Progenitor cell of endocrine pancreas (in vitro differentiated cells): Measurements from ENCODE around the gene TNIP2. TPM values are rescaled to one million over a fixed set of nuclear protein-coding genes. Genes with fewer than 3 reads are reported as not detected.
"Not testable (repeated sequence)": the region's sequence is repeated elsewhere in the genome, so short reads cannot be mapped to it uniquely, and the experiment has no call there.

Experiments used
- DNase-seq: peaks from one replicate; pipeline ENCODE4 v3.0.0; 2021; ENCODE audit warnings: low spot score; ENCODE audit not compliant: unreplicated experiment
- H3K27ac Mint-ChIP-seq: 2 replicates; pipeline ENCODE4 v1.8.0; 2021; ENCODE audit warnings: mild to moderate bottlenecking, moderate library complexity, mixed read lengths
- H3K27me3 Mint-ChIP-seq: 2 replicates; pipeline ENCODE4 v1.8.0; 2021; ENCODE audit warnings: mixed read lengths
- H3K36me3 Mint-ChIP-seq: 2 replicates; pipeline ENCODE4 v1.8.0; 2022; ENCODE audit warnings: mixed read lengths; ENCODE audit not compliant: insufficient read depth
- H3K4me1 Mint-ChIP-seq: 2 replicates; pipeline ENCODE4 v1.8.0; 2021; ENCODE audit warnings: low read depth, mixed read lengths
- H3K4me3 Mint-ChIP-seq: 2 replicates; pipeline ENCODE4 v1.8.0; 2021; ENCODE audit warnings: low read depth, mild to moderate bottlenecking, moderate library complexity, mixed read lengths
- H3K9me3 Mint-ChIP-seq: 2 replicates; pipeline ENCODE4 v1.8.0; 2021; ENCODE audit warnings: low read depth, mixed read lengths
- CTCF ChIP-seq: fragments of 200-600 bp; sonication (generic); IDR thresholded peaks from one replicate; pipeline ENCODE4 v1.5.0; 2021; ENCODE audit warnings: antibody characterized with exemption, mild to moderate bottlenecking; ENCODE audit not compliant: unreplicated experiment
- total RNA-seq: library from RNA; stranded (reverse); gene quantifications from 2 replicates; pipeline ENCODE4 v1.2.1, GENCODE V29; 2021

TNIP2 gene
- total RNA-seq, 1 donor from 2014 or later = 26.3 TPM

- Mint-ChIP-seq H3K4me3 (no peak overlapping the region), H3K36me3 (peaks cover 16% of the 10 kb centered on the region), H3K9me3 (peaks cover 4% of the 10 kb centered on the region), H3K4me1 (peaks cover 3% of the 10 kb centered on the region), H3K27ac (no peak overlapping the region), H3K27me3 (no peaks in the 10 kb centered on the region)
- no peak for TF ChIP-seq CTCF
- no peak for DNase-seq
Observed at GRCh38 chr4:2742823-2743517, 13.2 kb downstream of the TNIP2 start.

- H3K4me3 Mint-ChIP-seq = no peak overlapping the region
- peaks cover 14% of the 10 kb centered on the region for H3K36me3 Mint-ChIP-seq
- no peak for TF ChIP-seq CTCF
- no peak for DNase-seq
- no peak overlapping the region for H3K27ac Mint-ChIP-seq
- peaks cover 3% of the 10 kb centered on the region for H3K4me1 Mint-ChIP-seq
- peaks cover 4% of the 10 kb centered on the region for H3K9me3 Mint-ChIP-seq
- no peaks in the 10 kb centered on the region for H3K27me3 Mint-ChIP-seq
Observed at GRCh38 chr4:2742081-2742822, 13.9 kb downstream of the TNIP2 start.

- peaks cover 3% of the 10 kb centered on the region for H3K4me1 Mint-ChIP-seq
- peaks cover 7% of the 10 kb centered on the region for H3K9me3 Mint-ChIP-seq
- DNase-seq = no peak
- H3K36me3 Mint-ChIP-seq = peaks cover 16% of the 10 kb centered on the region
- no peaks in the 10 kb centered on the region for H3K27me3 Mint-ChIP-seq
- no peak for TF ChIP-seq CTCF
- no peak overlapping the region for H3K4me3 Mint-ChIP-seq
- H3K27ac Mint-ChIP-seq = no peak overlapping the region
Observed at GRCh38 chr4:2741626-2742025, 14.5 kb downstream of the TNIP2 start.

- Mint-ChIP-seq H3K36me3 (peaks cover 28% of the 10 kb centered on the region), H3K9me3 (peaks cover 20% of the 10 kb centered on the region)
- H3K27ac Mint-ChIP-seq, H3K4me1 Mint-ChIP-seq, H3K27me3 Mint-ChIP-seq, DNase-seq, H3K4me3 Mint-ChIP-seq: not testable (repeated sequence)
Observed at GRCh38 chr4:2738296-2738695, 17.8 kb downstream of the TNIP2 start.

GRCh38 chr4:2735869-2736268 is 20.3 kb downstream of the TNIP2 start:
- no peak for TF ChIP-seq CTCF
- Mint-ChIP-seq H3K27me3 (no peaks in the 10 kb centered on the region), H3K9me3 (peaks cover 20% of the 10 kb centered on the region), H3K27ac (no peak overlapping the region), H3K36me3 (peaks cover 34% of the 10 kb centered on the region), H3K4me3 (no peak overlapping the region), H3K4me1 (peaks cover under 1% of the 10 kb centered on the region)
- DNase-seq = no peak
